Lower lobe of right lung (tissue), 2 donors: ENCODE results near the gene GPD2. TPM values are rescaled to one million over a fixed set of nuclear protein-coding genes. Genes with fewer than 3 reads are reported as not detected.
A peak's percentile ranks its signal among the peaks of the same experiment; 100 is the strongest.

Experiments
- ATAC-seq, 2 donors: fragments of 200-7000 bp; cut with Tn5 transposase; one replicate each; pipeline ENCODE4 v1.9.1; 2020 to 2022; ENCODE audit warnings: mild to moderate bottlenecking in 2 of 2, moderate library complexity in 2 of 2
- DNase-seq: peaks from one replicate; pipeline ENCODE4 v3.0.0-alpha.2; 2020
- H3K27ac ChIP-seq: fragments of 200-600 bp; one replicate; pipeline ENCODE4 v1.8.0; 2022
- H3K27me3 ChIP-seq: fragments of 200-600 bp; one replicate; pipeline ENCODE4 v1.8.0; 2022; ENCODE audit warnings: low read depth
- H3K36me3 ChIP-seq: fragments of 200-600 bp; one replicate; pipeline ENCODE4 v1.8.0; 2022; ENCODE audit warnings: mild to moderate bottlenecking
- H3K4me1 ChIP-seq: fragments of 200-600 bp; one replicate; pipeline ENCODE4 v1.8.0; 2022
- H3K4me3 ChIP-seq: fragments of 200-600 bp; one replicate; pipeline ENCODE4 v1.8.0; 2022; ENCODE audit warnings: mild to moderate bottlenecking
- H3K9me3 ChIP-seq: fragments of 200-600 bp; one replicate; pipeline ENCODE4 v1.8.0; 2022
- CTCF ChIP-seq: fragments of 200-600 bp; IDR thresholded peaks from one replicate; pipeline ENCODE4 v1.8.0; 2022; ENCODE audit warnings: antibody characterized with exemption, mild to moderate bottlenecking
- intact Hi-C: fragments of 100-400 bp; cut with DNase I; formaldehyde crosslinking; loops from one replicate; pipeline ENCODE4 v1.11.0; 2022
- total RNA-seq: library from RNA; stranded (reverse); fragmentation: NEBNext Ultra II Directional; extraction: Animal tissue kit (Norgen Biotek cat#: 25700); gene quantifications from one replicate; pipeline ENCODE4 v1.2.1, GENCODE V29; 2021
- donor health status: DM: no; HTN: yes; CAD: no; lungs with severe emphysema.

Gene GPD2
- total RNA-seq, 1 donor from 2014 or later = 50.4 TPM

DNA sequence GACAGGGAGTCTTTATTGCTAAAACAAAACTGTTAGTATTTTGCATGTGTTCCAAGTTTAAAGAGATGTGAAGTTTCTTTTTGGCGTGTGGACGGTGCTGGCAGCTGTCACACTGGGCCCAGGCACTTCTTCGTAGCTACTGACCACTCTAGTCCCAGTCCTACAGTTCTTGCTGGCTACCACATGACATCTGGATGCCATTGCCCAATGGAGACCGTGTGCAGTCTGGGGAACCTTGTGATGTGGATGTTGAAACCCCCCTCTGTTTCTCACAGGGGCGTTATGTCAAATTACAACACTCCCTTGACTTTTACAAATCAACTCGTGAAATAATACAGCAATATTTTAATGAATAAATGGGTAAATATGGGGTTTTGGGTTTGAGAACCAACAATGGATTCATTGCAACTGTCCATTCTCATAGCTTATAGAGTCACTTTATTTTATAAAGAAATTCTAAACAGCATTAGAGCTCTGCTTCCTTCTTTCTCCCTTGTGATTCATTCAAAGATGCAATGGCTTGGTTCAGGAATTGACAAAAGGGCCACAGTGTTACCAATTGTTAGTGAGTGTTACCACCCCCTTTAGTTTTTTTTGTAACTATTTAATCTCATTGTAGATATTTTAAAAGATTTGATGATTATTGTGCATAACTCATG, 1.2 kb downstream of the GPD2 start:
- Histone ChIP-seq H3K4me3 (peak overlapping the region; percentile 75), H3K36me3 (no peaks in the 10 kb centered on the region), H3K27ac (peak overlapping the region; percentile 100), H3K27me3 (no peaks in the 10 kb centered on the region), H3K9me3 (no peaks in the 10 kb centered on the region), H3K4me1 (peaks cover 33% of the 10 kb centered on the region)
- intact Hi-C loops = no loop called here
- TF ChIP-seq CTCF = no peak
- ATAC-seq (peak; percentile 24 to 43), DNase-seq (peak; percentile 54)

DNA sequence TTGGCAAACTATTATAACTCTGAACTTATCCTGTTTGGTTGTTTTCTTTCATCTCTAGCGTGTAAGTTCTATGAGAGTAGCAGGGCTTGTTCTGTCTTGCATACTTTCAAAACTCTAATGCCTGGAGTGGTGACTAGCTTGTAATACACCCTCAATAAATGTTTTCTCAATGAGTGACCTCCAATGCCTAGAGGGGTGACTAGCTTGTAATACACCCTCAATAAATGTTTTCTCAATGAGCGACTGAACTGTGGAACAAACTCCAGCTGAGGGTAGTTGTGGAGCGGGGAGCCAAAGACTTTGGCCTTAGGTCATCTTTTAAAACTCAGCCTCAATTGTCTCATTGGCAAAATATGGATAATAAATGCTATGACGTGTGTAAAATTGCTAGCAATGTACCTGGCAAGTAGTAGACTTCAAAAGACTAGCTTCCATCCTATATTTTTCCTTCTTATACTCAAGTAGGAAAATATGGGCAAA, 1.8 kb downstream of the GPD2 start:
- DNase-seq (no peak), ATAC-seq (no peak)
- peaks cover 33% of the 10 kb centered on the region for H3K4me1 ChIP-seq
- H3K36me3 ChIP-seq = no peaks in the 10 kb centered on the region
- no peak for TF ChIP-seq CTCF
- H3K4me3 ChIP-seq = no peak overlapping the region
- H3K27ac ChIP-seq = no peak overlapping the region
- intact Hi-C loops = no loop called here
- no peaks in the 10 kb centered on the region for H3K9me3 ChIP-seq
- no peaks in the 10 kb centered on the region for H3K27me3 ChIP-seq

DNA sequence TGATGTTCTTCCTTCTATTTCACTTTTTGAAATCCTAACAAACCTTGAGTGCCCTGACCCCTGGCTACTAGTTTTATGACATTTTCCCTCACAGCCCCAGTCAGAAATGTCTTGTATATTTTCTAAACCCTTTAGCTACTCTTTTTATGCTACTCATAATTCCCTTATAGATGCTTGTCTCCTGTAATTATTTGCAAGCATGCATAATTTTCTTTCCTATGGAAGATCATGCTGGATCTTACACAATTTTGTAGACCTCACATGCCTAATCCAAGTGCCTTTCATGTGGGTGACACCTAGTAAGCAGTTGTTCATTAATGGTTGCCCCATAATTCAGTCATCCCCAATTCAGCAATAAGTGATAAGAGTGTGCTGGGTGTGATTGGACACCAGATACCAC, 6.9 kb downstream of the GPD2 start:
- intact Hi-C loops = no loop called here

DNA sequence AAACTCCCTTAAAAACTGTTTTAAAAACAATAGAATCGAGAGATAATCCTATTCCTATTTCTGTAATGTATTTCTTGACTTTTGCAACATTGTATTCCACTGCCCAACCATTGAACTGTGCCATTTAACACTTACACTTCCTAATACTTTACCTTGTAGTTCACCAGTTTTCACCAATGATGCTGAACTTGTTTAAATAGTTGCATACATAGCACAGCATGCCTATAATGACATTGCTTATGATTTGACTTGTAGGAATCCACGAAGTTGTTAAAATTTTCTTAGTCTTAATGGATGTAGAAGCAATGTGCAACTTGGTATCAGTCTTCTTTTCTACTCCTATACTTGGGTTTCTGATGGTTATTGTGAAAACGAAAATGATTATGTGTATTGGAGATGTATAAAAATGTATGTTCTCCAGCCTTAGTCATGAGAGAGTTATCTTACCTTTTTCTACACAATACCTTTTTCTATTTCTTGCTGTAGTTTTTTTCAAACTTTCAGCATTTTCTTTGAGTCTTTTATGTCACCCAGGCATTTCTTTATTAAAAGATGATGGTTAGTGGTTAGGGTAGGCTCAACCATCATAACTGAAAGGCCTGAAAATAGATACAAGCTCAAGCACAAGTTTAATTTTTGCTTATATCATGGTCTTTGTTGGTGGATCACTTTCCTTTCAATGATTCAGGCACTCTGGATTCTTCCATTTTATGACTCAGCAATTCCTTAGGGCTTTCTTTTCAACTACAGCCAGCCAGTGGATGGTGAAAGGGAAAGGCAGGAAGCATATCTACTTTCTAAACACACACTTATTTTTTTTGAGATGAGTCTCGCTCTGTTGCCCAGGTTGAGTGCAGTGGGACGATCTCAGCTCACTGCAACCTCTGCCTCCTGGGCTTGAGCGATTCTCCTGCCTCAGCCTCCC, 9.4 kb downstream of the GPD2 start:
- no peak for ATAC-seq
- Histone ChIP-seq H3K36me3 (no peaks in the 10 kb centered on the region), H3K9me3 (no peaks in the 10 kb centered on the region), H3K4me1 (no peaks in the 10 kb centered on the region), H3K4me3 (no peak overlapping the region), H3K27me3 (no peaks in the 10 kb centered on the region), H3K27ac (no peak overlapping the region)
- no peak for DNase-seq
- TF ChIP-seq CTCF = no peak
- intact Hi-C loops = no loop called here

More for the DNA sequence above, 6.9 kb downstream of the GPD2 start:
- H3K36me3 ChIP-seq = no peaks in the 10 kb centered on the region
- ATAC-seq (no peak), DNase-seq (no peak)
- no peak overlapping the region for H3K27ac ChIP-seq
- no peak overlapping the region for H3K4me3 ChIP-seq
- no peaks in the 10 kb centered on the region for H3K27me3 ChIP-seq
- H3K4me1 ChIP-seq = peaks cover 11% of the 10 kb centered on the region
- no peaks in the 10 kb centered on the region for H3K9me3 ChIP-seq
- TF ChIP-seq CTCF = no peak

- Histone ChIP-seq H3K27me3 (no peaks in the 10 kb centered on the region), H3K9me3 (no peaks in the 10 kb centered on the region), H3K4me1 (no peaks in the 10 kb centered on the region), H3K4me3 (no peak overlapping the region), H3K36me3 (no peaks in the 10 kb centered on the region), H3K27ac (no peak overlapping the region)
- ATAC-seq = no peak
- DNase-seq = no peak
- no peak for TF ChIP-seq CTCF
- intact Hi-C loops = no loop called here
These were observed 11.6 kb downstream of the GPD2 start for GRCh38 chr2:156447761-156448160.
